ENCODE measurements around the gene KCNQ1OT1. TPM values are rescaled to one million over a fixed set of nuclear protein-coding genes. Genes with fewer than 3 reads are reported as not detected.

The KCNQ1OT1 gene
- total RNA-seq, 1 donor from 2014 or later: 0.53 TPM

DNA sequence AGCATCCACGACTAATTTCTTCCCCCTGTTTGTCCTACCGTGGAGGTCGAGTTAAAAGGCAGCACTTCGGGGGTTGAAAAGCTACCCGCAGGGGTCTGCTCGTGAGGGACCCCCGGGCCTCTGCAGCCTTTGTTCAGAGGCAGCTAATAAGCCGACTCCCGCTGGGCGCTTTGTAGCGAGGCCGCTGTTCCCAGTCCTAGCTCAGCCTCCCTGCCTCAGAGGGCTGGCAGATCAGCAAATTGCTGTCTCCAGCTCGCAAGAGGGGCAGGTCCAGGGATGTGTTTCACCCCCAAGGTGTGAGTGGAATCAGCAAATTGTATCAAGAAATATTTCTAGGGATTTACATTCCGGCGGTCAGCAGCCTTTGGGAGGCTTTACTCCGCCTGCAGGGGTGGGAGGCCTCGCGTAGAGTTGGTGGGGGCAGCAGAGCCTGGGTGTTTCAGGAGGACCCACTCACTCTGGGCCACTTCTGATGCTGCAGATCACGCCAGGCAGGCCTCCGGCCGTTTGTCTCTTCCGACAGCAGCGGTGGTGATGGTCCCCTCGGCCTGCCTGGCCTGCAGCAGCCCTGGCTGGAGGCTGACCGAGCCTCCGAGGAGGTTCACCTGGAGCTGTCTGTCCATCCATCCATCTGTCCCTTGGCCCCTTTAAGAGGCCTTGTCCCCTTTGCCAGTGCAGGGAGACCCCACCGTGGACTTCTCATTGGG, 21.6 kb upstream of the KCNQ1OT1 start:
- no peak for DNase-seq (ENCODE audit: low read depth, low spot score)

DNA sequence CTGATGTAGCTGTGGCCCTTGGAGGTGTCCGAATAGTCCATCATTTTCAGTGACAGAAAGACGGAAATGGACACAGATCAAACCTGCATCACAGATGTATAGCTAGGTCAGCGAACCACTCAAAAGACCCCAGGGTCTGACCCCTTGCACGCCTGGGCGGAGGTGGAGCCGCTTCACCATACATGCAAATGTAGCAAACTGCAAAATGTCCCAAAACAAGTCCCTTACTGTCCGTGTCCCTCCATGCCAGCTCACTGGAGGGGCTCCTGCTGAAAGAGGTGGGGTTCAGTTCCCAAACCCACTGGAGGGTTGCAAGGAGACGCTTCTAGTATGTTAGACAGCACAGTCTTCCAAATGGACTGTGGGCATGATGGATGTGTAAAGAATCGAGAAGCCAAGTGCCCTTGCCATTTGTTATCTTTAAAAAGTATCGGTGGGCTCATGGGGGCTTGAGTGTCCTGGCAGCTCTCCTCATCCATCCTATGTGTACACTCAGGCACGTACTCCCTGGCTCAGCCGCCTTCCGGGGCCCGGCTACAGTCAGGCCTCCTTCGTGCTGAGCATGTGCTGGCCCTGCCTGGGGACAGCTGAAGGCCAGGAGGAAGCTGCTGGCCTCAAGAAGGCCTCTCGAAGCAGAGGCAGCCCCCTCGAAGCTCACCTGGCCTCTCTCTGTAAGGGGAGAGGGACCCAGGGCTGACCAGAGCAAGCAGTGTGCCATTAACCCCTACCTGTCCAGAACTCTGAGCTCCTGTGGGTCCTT, 20.2 kb upstream of the KCNQ1OT1 start:
- DNase-seq (ENCODE audit: low read depth, low spot score): no peak

DNA sequence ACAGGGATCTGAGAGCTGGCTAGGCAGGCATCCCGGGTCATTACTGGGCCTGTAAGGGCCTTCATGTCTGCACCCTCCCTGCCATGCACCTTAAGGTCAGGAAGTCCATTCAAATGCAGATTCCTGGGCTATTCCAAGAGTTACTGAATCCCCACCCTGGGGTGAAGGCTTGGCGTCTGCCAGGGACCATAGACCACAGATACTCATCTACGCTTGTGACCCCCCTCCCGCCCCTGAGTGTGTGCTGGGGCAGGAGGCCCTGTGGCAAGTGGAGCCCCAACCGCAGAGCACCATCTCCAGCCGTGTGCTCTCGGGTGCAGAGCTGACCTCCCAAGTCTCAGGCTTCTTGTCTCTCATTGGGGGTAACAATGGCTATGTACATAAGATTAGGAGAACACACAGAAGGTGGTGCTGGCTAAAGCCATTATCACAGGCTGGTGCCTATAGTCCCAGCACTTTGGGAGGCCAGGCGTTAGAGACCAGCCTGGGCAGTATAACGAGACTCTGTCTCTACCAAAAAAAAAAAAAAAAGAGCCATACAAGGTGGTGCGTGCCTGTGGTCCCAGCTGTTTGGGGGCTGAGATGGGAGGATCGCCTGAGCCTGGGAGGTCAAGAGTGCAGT, 19.1 kb upstream of the KCNQ1OT1 start:
- no peak for DNase-seq (ENCODE audit: low read depth, low spot score)

DNA sequence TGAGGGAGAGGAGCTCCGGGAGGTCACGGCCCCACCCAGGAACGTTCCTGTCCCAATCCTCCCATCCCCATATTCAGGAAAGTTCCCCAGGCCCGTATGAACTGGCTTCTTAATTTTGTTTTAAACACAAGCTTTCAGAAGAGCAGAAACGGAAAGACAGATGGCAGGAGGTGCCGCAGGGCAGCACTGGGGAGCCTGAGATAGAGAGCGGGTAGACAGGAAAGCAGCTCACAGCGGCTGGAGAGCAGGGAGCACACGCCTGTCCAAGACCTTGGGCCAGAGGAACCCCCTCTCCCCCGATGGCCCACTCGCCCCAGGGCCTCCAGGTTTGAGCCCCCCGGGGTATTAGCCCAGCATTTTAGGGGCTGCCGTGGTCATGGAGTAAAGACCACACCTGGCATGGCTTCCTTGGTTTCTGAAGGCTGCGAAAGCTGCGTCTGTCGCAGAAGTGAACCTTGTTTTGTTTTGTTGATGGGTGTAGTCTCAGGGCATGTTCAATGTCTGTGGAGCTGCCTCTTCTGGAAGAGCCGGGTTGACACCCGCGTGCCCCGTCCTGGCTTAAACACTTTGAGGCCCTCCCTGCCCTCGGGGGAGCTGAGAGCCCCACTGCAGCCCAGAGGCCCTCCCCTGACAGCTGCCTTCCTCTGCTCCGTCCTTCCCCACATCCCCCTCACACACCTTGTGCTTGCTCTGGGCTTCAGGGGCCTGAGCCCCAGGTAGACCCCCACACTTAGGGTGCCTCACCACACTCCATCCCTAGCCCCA, 17.9 kb upstream of the KCNQ1OT1 start:
- DNase-seq (ENCODE audit: low read depth, low spot score): no peak

DNA sequence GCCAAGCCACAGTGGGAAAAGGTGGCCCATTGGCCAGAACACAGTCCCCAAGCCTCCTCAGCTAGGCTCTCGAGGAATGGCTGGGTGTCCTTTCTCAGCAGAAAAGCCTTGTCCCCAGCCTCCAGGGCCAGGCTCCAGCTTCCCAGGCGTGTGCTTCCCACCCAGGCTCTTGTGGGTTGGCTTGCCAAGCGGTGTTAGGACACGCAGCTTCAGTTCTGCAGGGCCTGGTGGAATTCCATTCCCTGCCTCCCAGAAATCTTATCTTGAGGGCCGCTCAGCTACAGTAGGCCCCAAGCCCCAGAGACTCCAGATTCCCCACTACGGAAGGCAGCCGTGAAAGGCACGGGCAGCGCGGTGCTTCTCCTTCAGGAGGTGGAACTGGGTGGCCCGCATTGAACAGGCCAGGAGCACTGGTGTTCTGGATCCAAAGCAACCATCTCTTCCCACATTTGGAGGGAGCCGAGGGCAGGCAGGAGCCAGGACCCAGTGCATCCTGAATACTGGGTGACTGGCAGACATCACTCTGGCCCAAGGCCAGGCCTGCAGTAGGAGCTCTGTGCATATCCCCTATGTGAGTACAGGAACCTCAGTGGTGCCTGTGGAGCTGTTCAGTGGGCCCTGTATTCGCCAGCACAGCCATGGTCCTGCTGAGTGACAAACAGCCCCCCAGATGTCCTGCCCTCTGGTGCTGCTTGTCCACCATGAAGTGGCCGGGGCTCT, 16.7 kb upstream of the KCNQ1OT1 start:
- no peak for DNase-seq (ENCODE audit: low read depth, low spot score)

DNA sequence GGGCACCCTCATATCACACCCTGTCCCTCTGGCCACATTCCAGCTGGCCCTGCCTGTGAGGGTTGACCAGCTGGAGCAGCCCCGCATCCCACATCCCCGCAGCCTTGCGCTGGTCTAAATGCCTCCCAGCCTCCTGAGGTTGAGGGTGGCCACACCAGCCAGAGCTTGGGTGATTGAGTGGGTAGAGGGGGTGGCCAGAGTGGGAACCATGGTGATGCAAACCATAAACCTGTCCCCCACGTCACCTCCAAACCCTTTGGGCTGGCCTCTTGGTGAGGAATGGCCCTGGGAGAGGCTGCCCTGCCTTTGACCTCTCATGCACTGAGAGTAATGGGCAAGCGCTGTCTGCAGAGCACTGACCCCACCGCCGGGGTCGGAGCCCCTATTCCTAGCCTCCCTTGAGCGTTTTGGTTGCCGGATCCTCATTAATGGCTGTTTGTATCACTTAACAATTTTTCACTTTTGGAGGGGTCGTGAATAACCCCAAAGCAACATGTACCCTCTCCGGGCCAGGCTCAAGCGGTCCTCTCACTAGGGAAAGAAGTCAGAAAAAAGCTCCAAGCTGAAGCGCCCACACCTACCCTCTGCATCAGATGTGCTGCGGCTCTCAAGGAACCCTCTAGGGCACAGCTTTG, 16.0 kb upstream of the KCNQ1OT1 start:
- DNase-seq (ENCODE audit: low read depth, low spot score): no peak

DNA sequence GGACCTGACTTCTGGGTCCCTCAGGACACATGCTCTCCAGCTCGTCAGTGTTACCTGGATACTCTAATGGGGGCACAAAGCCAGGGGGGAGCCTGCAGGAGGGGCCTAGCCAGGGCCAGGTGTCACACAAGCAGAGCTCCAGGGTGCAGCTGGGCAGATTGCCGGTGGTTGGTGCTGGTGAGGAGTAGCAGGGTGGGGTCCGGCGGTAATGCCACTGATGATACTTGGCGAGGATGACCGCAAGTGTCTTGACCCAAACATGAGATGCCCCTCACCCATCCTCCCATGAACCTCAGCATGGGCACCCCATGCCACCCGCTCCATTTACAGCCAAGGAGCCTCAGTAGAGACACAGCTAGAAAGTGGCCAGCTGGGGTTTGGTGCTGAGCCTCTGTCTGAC, 15.1 kb upstream of the KCNQ1OT1 start:
- DNase-seq (ENCODE audit: low read depth, low spot score): no peak

DNA sequence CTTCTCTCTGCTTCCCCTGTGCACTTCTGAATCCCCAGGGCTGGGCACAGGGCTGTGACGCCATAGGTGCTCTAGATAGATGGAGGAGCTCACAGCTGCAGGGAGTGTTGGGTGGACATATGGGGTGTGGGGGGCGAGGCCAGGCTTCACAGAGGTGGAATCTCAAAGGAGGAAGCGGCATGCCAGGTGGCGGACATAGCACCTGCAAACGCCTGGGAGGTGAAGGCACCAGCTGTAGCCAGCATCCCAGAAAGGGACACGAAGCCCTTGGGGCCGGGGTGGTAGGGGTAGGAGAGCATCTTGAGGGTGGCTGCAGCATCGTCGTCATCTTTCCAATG, 14.6 kb upstream of the KCNQ1OT1 start:
- no peak for DNase-seq (ENCODE audit: low read depth, low spot score)

DNA sequence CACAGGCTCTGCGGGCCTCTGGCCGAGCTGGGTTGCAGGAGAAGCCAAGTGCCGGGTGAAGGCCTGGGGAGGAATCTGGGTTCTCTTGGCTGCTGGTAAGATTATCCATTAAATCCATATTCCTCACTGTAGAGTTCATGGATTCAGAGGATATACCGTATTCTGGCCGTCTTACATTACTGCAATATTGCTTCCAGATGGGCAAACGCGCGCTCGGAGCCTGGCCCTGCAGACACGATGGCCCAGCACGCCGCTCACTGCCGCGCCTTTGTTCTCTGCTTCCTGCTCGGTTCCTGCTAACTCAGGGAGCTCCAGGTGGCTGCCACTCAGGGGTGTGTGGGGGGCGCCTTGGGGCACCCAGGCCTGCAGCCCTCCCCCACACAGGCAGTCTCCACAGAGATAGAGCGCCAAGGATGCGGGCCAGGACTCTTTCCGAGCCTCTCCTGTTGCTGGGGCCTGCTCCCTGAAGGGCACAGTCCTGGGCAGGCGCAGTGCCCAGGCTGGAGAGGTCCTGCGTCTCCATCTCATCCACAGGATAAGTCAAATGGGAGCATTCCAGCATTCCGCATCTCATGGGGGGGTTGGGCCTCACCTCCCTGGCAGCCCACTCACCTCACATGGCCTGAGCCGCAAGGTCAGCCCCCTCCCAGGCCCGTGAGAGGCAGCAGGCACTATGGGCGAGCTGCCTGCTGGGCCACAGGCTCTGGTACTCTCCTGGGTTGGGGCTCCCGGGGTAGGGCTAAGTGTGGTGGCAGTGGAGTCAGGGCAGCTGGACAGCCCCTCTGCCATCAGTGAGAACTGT, 14.1 kb upstream of the KCNQ1OT1 start:
- DNase-seq (ENCODE audit: low read depth, low spot score): no peak

DNA sequence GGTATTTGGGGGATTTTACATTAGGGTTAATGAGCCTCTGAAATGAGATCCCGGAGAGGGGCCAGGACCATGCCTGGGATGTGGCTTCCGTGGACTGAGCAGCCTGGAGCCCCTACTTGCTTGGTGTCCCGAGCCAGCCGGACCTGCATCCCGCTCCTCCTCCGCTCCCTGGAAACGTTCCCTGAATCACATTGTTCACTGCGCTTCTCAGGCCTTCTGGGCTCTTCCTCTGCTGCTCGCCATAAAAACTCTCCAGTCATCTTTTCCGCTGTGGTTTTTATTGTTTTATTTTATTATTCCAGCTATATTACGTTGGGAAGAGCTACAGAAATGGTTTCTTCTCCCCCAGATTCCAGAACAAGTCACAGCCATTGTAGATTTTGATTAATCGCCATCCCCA, 13.3 kb upstream of the KCNQ1OT1 start:
- DNase-seq (ENCODE audit: low read depth, low spot score): no peak

DNA sequence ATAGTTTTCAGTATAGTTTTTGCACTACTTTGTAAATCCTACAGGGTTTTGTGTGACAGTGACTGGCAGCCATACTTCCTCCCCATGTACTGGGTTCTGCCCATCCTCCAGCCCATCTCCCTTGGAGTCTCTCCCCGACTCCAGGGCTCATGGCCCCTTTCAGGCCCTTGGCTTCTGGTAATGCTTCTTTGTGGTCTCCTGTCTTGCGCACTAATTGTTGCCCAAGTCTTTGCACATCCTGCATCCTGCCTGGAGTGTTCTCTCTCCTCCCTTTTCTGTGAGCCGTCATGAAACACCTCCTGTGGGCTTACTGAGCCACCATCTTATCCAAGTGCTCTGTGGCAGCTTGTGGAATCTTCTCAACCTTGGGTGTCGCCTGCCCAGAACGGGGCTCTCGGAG, 11.4 kb upstream of the KCNQ1OT1 start:
- no peak for DNase-seq (ENCODE audit: low read depth, low spot score)

DNA sequence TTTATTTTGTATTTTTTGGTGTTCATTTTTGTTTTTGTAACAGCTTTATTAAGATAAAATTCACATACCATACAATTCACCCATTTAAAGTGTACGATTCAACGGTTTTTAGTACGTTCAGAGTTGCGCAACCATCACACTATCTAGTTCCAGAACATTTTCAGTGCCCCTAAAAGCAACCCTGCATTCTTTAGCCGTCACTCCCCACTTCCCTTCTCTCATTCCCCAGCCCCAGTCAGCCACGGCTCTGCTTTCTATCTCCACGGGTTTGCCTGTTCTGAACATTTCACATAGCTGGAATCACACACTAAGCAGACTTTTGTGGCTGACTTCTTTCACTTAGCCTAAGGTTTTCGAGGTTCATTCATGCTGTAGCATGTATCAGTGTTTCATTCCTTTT, 9.6 kb upstream of the KCNQ1OT1 start:
- DNase-seq (ENCODE audit: low read depth, low spot score): no peak

DNA sequence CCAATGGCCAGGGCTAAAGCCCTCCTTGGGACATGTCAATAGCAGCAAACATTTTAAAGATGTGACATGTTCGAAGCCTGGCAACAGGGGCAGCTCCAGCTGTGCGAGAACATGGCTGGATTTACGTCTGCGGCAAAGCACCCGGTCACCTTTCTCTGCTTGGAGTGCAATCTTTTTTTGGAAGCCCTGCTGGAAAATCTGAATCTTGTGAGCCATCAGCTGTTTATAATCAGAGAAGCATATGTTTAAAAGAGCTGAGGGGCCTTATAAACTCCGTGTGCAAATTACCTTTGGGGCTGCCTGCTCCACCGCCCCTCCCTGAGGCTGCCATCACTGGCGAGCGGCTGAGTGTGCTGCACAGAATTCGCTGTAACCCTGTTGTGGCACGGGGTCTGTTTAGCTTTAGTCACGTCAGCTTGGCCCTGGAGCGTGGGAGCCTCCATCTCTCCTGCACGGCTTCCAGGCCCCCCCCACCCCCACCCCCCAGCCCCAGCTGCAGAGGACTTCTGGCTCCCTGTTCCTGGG, 9.0 kb upstream of the KCNQ1OT1 start:
- DNase-seq (ENCODE audit: low read depth, low spot score): no peak

DNA sequence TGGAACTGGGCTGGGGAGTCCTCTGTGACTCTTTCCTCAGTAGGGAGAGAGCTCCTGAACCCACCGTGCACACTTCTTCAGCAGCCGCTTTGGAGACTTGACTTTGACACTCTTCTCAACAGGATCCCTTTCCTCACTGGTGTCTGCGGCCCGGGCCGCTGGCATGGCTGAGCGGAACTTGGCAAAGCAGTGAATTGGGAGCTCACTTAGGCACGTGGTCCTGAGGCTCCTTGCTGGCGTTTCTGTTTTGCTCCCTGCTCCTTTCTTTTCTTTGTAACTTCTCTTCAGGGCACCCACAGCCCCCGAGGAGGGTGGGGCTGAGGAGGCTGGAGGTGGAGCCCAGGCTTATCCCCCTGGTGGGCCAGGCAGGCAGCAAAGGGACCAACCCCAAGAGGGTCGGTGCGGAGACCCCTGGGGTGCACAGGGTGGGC, 8.4 kb upstream of the KCNQ1OT1 start:
- DNase-seq (ENCODE audit: low read depth, low spot score): no peak

DNA sequence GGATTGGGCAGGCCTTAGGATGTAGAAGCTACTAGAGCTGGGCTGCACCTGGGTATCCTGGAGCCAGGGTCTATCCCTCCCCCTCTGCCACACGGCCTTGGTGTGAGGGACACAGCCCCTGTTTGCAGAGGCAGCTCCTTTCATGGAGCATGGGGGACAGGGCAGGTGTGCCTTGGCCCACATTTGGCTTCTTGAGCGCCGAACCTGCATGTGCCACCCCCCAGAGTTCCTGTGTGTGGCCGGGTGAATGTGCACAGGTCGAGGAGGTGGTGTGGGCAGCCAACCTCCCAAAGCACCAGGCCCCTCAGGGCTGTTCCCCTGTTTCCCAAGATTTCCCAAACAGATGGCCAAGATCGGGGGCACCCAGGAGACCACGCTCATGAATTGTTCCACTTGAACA, 7.9 kb upstream of the KCNQ1OT1 start:
- no peak for DNase-seq (ENCODE audit: low read depth, low spot score)

DNA sequence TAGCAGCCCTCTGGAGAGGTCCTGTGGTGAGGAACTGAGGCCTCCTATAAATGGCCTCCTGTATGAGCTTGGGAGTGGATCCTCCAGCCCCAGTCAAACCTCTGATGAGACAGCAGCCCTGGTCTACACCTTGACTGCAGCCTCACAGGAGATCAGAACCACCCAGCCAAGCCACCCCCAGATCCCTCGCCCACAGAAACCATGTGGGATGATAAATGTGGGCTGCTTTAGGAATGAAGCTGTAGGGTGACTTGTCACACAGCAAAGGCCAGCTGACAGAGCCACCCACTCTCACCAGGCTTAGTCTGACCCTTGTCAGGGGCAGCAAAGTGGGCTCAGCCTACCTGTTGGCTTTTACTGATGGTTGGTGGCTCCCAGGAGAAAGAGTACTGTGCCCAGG, 6.5 kb upstream of the KCNQ1OT1 start:
- DNase-seq (ENCODE audit: low read depth, low spot score): no peak

DNA sequence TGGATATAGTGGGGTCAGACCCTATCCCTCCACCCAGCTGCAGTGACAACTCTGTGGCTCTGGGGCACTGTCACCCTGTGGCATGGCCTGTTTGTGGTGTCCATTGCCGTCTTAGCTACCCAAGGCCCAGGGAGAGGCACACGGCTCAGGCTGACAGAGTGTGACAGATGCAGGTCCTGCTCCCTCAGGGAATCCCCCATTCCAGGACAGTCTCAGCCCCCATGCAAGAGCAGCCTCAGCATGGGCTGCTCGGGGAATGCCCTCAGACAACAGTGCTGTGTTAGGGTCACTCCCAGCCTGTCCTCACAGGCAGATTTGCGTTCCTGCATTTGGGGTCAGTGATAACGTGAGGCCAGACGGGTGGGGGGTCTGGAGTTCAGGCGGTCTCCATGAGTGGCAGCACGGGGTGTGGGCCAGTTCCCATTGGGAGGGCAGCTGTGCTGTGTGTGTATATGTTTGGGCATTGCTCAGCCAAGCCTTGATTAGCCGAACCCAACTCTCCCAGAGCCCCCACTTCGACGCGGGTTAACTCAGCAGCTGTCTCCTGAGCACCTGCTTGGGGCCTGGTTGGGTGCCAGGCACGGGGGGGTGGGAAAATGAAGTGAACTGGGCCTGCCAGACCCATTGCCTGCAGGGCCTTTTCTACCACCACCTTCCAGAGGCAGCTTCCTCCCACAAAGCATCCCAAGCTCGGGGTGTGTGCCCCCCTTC, 5.3 kb upstream of the KCNQ1OT1 start:
- DNase-seq (ENCODE audit: low read depth, low spot score): no peak

DNA sequence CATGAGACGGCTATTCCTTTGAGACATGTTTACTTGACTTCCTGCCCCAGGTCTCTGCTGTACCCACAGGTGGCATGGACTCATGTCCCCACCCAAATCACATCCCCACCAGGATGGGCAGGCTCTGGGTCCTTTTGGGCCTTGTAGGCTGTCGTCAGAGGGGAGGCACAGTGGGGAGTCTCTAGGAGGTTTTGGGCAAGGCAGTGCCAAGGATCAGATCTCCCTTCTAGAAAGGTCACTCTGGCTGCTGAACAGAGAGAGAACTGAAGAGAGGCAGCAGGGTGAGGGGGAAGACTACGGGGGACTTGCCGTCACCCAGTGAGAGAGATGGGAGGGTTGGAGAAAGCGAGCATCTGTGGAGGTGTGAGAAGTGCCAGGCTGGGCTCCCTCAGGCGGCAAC, 4.6 kb upstream of the KCNQ1OT1 start:
- DNase-seq (ENCODE audit: low read depth, low spot score): no peak
